ENCODE data around the gene CCBE1.

DNA sequence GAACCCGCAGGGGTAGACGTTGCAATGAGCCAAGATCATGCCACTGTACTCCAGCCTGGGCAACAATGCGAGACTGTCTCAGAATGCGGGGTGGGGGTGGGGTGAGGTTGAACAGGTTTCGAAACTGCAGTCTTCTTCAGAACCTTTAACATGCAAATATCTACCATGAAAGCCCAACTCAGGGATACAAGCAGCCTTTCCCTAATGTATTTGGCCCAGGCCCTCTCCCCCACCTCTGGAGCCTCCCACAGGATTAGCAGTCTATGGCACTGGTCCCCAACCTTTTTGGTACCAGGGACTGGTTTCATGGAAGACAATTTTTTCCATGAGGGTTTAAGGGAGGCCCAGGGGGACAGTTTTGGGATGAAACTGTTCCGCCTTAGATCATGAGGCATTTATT lies 53.5 kb downstream of the CCBE1 start:
- TF ChIP-seq, protein P1, sequence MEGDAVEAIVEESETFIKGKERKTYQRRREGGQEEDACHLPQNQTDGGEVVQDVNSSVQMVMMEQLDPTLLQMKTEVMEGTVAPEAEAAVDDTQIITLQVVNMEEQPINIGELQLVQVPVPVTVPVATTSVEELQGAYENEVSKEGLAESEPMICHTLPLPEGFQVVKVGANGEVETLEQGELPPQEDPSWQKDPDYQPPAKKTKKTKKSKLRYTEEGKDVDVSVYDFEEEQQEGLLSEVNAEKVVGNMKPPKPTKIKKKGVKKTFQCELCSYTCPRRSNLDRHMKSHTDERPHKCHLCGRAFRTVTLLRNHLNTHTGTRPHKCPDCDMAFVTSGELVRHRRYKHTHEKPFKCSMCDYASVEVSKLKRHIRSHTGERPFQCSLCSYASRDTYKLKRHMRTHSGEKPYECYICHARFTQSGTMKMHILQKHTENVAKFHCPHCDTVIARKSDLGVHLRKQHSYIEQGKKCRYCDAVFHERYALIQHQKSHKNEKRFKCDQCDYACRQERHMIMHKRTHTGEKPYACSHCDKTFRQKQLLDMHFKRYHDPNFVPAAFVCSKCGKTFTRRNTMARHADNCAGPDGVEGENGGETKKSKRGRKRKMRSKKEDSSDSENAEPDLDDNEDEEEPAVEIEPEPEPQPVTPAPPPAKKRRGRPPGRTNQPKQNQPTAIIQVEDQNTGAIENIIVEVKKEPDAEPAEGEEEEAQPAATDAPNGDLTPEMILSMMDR (IDR thresholded peaks at IDR 0.05), result no peak
- TF ChIP-seq POLR2A (IDR thresholded peaks at IDR 0.05), result no peak
